NCI-H146 treated with DMSO at 0.1 percent for 48 hours (cell line): ENCODE data around the gene CUBN.
A peak's percentile ranks its signal among the peaks of the same experiment; 100 is the strongest.

ENCODE experiments used
- DNase-seq: peaks from one replicate; lab custom pipeline; 2025; ENCODE audit not compliant: unreplicated experiment; lab: John Stamatoyannopoulos, UW

The CUBN gene

GRCh38 chr10:16803464-16803863 is 326.1 kb downstream of the CUBN start:
- no peak for DNase-seq

- DNase-seq: peak; percentile 18
Observed at GRCh38 chr10:16799621-16800020, 330.0 kb downstream of the CUBN start.

- no peak for DNase-seq
Observed at GRCh38 chr10:16798571-16798970, 331.0 kb downstream of the CUBN start.

GRCh38 chr10:16795410-16796073 is 334.1 kb downstream of the CUBN start:
- no peak for DNase-seq

GRCh38 chr10:16794005-16794404 is 335.6 kb downstream of the CUBN start:
- DNase-seq: no peak

GRCh38 chr10:16792675-16793074 is 336.9 kb downstream of the CUBN start:
- DNase-seq: no peak

- DNase-seq: no peak
Observed at GRCh38 chr10:16789765-16790164, 339.8 kb downstream of the CUBN start.

- no peak for DNase-seq
Observed at GRCh38 chr10:16789261-16789660, 340.4 kb downstream of the CUBN start.

GRCh38 chr10:16788778-16789177 is 340.8 kb downstream of the CUBN start:
- DNase-seq: no peak

- DNase-seq: no peak
Observed at GRCh38 chr10:16788125-16788524, 341.5 kb downstream of the CUBN start.

GRCh38 chr10:16787361-16787791 is 342.2 kb downstream of the CUBN start:
- no peak for DNase-seq

- no peak for DNase-seq
Observed at GRCh38 chr10:16780338-16780880, 349.2 kb downstream of the CUBN start.

GRCh38 chr10:16779384-16779915 is 350.2 kb downstream of the CUBN start:
- DNase-seq: no peak

GRCh38 chr10:16777473-16778370 is 351.9 kb downstream of the CUBN start:
- peak; percentile 87 for DNase-seq

GRCh38 chr10:16776896-16777295 is 352.7 kb downstream of the CUBN start:
- no peak for DNase-seq
